Ovary (tissue), 3 donors: ENCODE measurements around the gene BSCL2.

Source experiments
- POLR2A ChIP-seq: fragments of 450-650 bp; IDR thresholded peaks from one replicate; pipeline ENCODE4 v1.6.1; 2017; ENCODE audit warnings: antibody characterized with exemption, mild to moderate bottlenecking, moderate library complexity
- TF ChIP-seq, protein P1 (sequence below), 3 donors: fragments of 450-650 bp in 2 of 3; fragments of 200-600 bp in 1 of 3; IDR thresholded peaks; one replicate each; pipeline versions ENCODE4 v1.5.1 to v1.8.0; 2016 to 2022; ENCODE audit warnings: antibody characterized with exemption in 3 of 3, mild to moderate bottlenecking in 1 of 3
- donor health status: DM: no; HTN: no; CAD: no.

DNA sequence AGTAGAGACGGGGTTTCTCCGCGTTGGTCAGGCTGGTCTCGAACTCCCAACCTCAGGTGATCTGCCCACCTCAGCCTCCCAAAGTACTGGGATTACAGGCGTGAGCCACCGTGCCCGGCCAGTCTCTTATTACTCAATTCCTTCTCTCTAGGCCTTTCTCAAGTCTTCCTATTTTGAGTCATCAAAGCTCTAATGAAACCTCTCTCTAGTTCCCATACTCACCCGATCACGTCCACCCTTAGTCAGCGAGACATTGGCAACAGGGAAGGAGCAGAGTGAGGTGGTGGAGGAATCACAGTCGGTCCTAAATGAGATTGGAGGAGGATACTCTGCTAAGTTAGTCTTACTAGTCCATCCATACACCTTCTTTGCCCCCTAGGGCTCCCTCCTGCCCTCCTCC is 5.0 kb downstream of the BSCL2 start:
- TF ChIP-seq, protein P1, sequence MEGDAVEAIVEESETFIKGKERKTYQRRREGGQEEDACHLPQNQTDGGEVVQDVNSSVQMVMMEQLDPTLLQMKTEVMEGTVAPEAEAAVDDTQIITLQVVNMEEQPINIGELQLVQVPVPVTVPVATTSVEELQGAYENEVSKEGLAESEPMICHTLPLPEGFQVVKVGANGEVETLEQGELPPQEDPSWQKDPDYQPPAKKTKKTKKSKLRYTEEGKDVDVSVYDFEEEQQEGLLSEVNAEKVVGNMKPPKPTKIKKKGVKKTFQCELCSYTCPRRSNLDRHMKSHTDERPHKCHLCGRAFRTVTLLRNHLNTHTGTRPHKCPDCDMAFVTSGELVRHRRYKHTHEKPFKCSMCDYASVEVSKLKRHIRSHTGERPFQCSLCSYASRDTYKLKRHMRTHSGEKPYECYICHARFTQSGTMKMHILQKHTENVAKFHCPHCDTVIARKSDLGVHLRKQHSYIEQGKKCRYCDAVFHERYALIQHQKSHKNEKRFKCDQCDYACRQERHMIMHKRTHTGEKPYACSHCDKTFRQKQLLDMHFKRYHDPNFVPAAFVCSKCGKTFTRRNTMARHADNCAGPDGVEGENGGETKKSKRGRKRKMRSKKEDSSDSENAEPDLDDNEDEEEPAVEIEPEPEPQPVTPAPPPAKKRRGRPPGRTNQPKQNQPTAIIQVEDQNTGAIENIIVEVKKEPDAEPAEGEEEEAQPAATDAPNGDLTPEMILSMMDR (IDR thresholded peaks at IDR 0.05) = no peak
- no peak for TF ChIP-seq POLR2A
